B cell (primary cell): Measurements from ENCODE around the gene DNAAF5.

Experiments used
- CTCF ChIP-seq: fragments of 200-600 bp; IDR thresholded peaks from one replicate; pipeline ENCODE4 v1.8.0; 2022; ENCODE audit warnings: antibody characterized with exemption, mild to moderate bottlenecking
- EZH2 ChIP-seq: IDR thresholded peaks from 2 replicates; pipeline ENCODE4 v1.6.1; 2012; ENCODE audit warnings: borderline replicate concordance, low read depth, mild to moderate bottlenecking, moderate library complexity, low read length; ENCODE audit not compliant: insufficient read depth, poor library complexity, severe bottlenecking

GRCh38 chr7:726084-726853, at the start of gene DNAAF5:
- no peak for TF ChIP-seq CTCF
- TF ChIP-seq EZH2 = no peak
